GM10266 (cell line): ENCODE results near the gene SEPTIN3.
A peak's percentile ranks its signal among the peaks of the same experiment; 100 is the strongest.

Experiments
- DNase-seq: peaks from one replicate; pipeline ENCODE4 v3.0.0; 2012; ENCODE audit errors: extremely low spot score
- TF ChIP-seq, protein P1 (sequence below): IDR thresholded peaks from 2 replicates; pipeline ENCODE4 v1.5.1; 2012; ENCODE audit warnings: mild to moderate bottlenecking, low read depth; ENCODE audit not compliant: control insufficient read depth, insufficient read depth; ENCODE audit errors: missing control alignments

SEPTIN3 gene

DNA sequence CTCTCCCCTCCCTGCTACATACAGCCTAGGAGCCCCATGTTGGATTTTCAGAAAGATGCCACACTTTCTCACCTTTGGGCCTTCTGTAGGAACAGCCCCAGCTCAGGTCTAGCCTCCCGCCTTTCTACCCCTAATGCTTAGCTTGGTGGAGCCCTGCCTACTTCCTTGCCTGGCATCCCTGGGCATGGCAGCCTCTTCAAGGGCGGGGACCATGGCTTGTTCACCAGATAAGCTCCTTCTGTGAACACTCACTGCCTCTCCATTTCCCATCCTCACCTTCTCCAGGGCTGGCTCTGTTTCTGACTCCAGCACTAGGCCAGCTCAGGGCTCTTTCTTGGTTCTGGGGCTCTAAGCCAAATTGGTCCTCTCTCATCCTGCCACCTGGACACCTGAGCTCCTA, 1.4 kb downstream of the SEPTIN3 start:
- TF ChIP-seq, protein P1, sequence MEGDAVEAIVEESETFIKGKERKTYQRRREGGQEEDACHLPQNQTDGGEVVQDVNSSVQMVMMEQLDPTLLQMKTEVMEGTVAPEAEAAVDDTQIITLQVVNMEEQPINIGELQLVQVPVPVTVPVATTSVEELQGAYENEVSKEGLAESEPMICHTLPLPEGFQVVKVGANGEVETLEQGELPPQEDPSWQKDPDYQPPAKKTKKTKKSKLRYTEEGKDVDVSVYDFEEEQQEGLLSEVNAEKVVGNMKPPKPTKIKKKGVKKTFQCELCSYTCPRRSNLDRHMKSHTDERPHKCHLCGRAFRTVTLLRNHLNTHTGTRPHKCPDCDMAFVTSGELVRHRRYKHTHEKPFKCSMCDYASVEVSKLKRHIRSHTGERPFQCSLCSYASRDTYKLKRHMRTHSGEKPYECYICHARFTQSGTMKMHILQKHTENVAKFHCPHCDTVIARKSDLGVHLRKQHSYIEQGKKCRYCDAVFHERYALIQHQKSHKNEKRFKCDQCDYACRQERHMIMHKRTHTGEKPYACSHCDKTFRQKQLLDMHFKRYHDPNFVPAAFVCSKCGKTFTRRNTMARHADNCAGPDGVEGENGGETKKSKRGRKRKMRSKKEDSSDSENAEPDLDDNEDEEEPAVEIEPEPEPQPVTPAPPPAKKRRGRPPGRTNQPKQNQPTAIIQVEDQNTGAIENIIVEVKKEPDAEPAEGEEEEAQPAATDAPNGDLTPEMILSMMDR: no peak
- no peak for DNase-seq

DNA sequence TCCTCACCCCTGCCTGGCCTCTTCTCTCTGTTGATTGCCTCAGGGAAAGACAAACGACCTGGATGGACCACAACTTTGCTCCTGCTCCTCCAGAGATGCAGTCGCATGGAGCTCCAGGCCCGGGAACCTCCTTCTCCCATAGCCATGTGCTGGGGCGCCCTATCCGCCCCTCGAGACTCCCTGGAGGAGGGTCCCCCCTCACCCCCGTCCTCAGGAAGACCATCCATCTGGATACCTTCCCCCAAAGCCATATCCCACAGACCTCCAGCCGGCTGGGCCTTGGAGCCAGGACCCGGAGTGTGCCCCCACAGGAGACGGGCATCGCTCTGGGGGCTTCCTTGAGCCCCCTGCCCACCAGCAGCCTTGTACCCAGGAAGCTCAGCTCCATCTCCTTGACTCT, 2.2 kb downstream of the SEPTIN3 start:
- DNase-seq: no peak
- TF ChIP-seq, protein P1: no peak

DNA sequence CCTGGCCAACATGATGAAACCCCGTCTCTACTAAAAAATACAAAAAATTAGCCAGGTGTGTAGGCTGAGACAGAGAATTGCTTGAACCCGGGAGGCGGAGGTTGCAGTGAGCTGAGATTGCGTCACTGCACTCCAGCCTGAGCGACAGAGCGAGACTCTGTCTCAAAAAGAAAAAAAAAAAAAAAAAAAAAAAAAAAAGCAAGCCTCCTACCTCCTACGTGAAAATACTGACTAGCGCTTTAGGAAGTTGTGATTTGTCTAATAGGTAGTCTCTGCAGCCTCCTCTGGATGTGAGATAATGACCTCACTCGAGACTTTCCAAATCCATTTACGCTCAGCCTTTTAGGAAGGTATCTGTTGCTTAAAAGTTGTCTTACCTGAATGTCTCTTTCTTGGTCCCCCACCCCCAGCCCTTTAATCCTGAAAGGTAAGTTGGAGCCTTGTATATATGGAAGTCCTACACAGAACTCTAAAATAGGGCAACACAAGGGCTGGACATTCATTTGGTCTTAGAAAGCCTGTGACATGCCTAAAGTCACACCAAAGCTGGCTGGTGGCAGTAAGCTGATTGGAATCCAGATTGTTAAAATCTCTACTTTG, 5.5 kb downstream of the SEPTIN3 start:
- DNase-seq: peak; percentile 55
- TF ChIP-seq, protein P1: no peak

DNA sequence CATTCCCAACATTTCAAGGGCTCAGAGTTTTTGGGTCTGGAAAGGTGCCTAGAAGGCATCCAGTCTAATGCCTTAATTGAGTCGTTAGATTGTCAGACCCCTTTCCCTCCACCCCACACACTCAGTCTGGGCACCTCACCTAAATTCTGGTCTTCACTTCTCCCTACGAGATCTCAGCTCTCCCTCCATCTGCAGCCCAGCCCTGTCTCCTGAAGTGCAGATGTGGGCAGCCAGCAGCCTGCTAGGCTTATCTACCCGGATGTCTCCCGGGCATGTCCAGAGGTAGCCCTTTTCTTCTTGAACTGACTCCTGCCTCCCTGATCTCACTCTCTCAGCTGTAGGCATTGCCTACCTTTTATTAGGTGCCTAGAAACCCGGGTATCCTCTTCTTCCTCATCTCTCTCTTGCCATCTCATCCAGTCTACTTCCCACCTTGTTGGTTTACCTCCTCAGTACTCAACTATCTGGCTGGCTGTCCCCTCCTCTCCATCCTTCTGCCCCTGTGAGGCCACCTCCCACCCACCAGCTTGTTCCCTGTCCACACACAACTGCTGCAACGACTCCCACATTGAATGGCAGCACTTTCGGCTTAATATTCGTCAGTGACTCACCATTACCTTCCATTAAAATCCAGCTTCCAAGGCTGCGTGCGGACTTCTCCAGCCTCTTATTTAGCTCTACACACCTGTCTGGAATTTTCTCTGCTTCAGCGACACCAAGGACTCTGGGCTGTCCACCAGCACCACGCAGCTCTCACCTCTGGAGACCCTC, 6.2 kb downstream of the SEPTIN3 start:
- TF ChIP-seq, protein P1: no peak
- DNase-seq: no peak

DNA sequence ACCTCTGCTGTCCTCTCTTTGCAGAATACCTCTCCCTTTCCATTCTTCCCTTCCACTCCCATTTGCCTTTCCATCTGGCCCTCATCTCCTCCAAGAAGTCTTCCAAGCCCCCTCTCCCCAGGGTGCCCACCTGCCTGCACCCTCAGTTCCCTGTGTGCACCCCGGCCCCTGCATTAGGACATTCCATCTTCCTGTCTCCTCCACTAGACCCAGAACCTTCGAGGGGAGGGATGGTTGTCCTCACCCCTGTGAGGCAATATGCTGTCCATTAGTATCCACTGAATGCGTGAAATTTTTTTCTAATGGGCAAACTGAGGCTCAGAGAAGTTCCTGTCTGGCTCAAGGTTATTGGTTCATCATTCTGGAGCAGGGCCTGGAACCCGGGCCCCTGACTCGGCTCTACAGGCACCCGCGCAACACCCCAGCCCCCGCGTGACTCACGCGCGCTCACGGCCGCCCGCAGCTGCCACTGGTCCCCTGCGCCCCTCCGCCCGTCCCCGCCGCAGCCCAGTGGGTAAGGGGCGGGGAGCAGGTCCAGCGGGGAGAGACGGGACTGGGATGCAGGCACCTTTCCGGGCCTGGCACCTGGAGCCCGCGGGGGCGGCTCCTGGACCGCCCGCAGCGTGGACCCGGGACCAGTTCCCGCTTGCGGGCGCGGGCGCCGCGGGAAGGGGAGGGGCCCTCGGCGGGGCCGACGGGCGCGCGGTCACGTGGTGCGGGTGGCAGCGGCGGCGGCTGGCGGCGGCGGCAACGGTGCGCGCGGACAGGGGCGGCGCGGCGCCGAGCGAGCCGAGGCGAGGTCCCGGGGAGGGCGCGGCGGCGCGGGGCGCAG, 7.0 kb downstream of the SEPTIN3 start:
- TF ChIP-seq, protein P1: no peak

DNA sequence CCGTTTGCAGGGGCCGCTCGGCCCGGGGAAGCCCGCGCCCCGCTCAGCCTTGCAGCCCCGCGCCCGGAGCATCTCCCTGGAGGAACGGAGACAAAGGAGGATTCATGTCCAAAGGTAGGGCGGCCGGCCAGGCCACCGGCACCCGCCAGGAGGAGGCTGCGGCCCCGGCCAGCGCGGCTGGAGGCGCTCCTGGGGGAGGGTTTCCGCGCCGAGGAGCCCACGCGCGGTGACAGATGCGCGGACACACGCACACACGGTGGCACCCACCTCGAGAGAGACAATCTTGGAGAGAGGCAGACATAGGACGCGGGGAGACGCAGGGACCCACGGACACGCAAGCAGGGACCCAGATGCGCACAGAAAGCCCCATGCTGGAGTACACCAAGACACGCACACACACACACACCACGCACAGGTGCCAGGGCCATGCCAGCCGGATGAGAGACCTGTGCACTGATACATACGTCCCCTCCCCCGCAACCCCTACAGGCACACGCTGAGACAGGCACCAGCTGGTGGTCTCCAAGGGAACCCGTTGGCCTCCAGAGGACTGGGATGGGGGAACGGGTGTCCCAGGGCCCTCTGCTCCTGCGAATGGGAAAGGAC, 7.8 kb downstream of the SEPTIN3 start:
- DNase-seq: peak; percentile 44
- TF ChIP-seq, protein P1: no peak

More for the DNA sequence above, 7.0 kb downstream of the SEPTIN3 start:
- peak; percentile 64 for DNase-seq
